ENCODE measurements around the gene HTR7. TPM values are rescaled to one million over a fixed set of nuclear protein-coding genes. Genes with fewer than 3 reads are reported as not detected.

HTR7 gene
- total RNA-seq, 1 donor from 2014 or later = 0.06 TPM

DNA sequence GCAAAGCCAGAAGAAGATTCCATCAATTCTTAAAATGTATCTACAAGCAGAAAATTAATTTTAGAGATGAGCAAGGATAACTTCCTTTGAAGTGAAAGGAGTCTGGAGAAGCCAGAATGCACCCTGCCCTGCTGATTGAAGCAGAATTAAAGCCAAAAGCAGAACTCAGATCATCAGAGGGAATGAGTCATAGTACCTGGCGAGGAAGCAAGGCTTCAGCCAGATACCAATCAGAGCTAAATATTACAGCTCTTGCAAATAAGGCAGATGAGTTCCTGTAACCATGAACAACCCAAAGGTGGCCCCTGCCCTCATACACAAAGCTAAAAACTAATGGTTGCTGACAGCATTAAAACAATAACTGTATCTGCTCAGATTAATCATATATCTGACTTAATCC, 10.4 kb downstream of the HTR7 start:
- no peak for DNase-seq (ENCODE audit: low read depth)
- TF ChIP-seq, protein P1, sequence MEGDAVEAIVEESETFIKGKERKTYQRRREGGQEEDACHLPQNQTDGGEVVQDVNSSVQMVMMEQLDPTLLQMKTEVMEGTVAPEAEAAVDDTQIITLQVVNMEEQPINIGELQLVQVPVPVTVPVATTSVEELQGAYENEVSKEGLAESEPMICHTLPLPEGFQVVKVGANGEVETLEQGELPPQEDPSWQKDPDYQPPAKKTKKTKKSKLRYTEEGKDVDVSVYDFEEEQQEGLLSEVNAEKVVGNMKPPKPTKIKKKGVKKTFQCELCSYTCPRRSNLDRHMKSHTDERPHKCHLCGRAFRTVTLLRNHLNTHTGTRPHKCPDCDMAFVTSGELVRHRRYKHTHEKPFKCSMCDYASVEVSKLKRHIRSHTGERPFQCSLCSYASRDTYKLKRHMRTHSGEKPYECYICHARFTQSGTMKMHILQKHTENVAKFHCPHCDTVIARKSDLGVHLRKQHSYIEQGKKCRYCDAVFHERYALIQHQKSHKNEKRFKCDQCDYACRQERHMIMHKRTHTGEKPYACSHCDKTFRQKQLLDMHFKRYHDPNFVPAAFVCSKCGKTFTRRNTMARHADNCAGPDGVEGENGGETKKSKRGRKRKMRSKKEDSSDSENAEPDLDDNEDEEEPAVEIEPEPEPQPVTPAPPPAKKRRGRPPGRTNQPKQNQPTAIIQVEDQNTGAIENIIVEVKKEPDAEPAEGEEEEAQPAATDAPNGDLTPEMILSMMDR (conservative IDR thresholded peaks at IDR 0.05; ENCODE audit: low read depth, low read length) = no peak
- no peak overlapping the region for H3K4me3 ChIP-seq (ENCODE audit: low read depth, low read length)

DNA sequence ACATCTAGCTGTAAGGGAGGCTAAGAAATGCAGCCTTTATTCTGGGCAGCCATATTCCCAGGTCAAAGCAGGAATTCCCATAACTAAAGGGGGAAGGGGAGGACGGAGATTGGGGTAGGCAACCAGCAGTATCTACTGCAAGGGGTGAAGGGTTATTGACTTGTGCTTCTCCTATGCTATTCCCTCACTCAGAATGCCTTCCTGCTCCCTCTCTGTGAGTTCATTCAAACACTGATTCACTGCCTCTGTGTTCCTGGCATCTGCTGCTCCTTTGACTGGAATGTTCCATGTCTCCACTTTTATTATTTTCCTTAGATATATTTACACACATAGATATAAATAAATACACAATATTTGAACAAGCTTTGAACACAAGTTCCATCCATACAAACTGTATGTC, 11.1 kb downstream of the HTR7 start:
- TF ChIP-seq, protein P1 (conservative IDR thresholded peaks at IDR 0.05; ENCODE audit: low read depth, low read length) = no peak
- no peak overlapping the region for H3K4me3 ChIP-seq (ENCODE audit: low read depth, low read length)
- no peak for DNase-seq (ENCODE audit: low read depth)

DNA sequence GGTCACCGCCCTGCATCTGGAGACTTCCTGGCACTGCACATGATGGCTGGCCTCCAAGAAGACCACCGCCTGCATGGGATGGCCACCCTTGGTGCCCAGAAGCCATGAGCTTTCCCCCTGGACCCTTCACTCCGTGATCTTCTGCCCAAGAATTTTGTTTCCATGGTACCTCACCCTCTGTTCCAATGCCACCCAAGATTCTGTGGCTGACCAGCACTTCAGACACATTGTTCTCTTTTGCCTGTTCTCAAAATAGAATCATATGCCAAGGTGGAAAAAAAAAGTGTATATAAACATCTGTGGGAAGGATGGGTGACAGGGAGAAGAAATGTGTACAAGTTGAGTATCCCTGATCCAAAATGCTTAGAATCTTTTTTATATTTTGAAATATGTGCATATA, 12.1 kb downstream of the HTR7 start:
- no peak for DNase-seq (ENCODE audit: low read depth)
- TF ChIP-seq, protein P1 (conservative IDR thresholded peaks at IDR 0.05; ENCODE audit: low read depth, low read length) = no peak
- H3K4me3 ChIP-seq (ENCODE audit: low read depth, low read length) = no peak overlapping the region

DNA sequence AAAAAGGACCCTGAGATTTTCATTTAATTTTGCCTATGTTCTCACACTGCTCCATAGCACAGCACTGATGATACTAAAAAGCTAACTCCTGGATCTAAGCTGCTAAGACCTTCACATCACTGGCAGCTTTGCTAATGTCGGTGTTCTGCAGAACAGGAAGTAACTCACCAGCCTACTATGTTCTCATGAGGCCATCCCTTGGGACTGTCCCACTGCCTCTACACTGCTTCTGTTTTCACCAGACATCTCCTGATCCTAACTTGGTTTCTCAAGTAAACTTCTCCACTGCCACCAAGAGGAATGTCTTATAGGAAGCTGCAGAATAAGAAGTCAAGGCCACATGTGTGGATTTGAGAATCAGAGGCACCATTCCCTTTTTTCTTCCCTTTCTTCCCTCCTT, 15.1 kb downstream of the HTR7 start:
- H3K4me3 ChIP-seq (ENCODE audit: low read depth, low read length) = no peak overlapping the region
- TF ChIP-seq, protein P1 (conservative IDR thresholded peaks at IDR 0.05; ENCODE audit: low read depth, low read length) = no peak
- no peak for DNase-seq (ENCODE audit: low read depth)

DNA sequence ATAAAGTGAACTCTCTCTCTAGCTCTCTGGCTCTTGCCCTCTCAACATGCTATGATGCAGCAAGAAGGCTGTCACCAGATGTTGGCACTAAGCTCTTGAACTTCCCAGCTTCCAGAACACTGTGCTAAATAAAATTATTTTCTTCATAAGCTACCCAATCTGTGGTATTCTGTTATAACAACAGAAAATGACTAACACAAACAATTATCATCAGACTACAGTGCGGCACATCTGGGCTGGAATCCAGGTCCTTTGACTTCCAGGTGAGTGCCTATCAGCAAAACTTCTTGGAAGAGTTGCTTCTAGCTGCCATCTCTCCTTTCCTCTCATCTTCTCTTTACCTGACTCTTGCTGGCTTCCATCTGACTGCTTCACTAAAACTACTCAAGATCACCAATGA, 20.4 kb downstream of the HTR7 start:
- no peak overlapping the region for H3K4me3 ChIP-seq (ENCODE audit: low read depth, low read length)
- TF ChIP-seq, protein P1 (conservative IDR thresholded peaks at IDR 0.05; ENCODE audit: low read depth, low read length) = no peak
- DNase-seq (ENCODE audit: low read depth) = no peak

DNA sequence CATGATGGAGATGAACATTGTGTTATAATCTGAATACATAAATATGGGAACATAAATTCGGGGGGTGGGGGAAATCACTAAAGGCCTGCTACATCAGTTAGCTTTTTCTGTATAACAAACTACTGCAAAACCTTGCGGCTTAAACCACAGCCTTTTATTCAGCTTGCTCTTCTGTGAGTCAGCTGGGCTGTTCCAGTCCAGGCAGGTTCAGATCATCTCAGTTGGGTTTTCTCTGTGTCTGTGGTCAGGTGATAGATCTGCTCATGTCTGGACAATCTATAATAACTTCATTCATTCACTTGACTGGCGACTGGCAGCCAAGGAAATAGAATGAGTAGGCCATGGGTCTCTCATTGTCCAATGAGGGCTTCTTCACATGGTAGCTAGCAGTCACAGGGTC, 23.5 kb downstream of the HTR7 start:
- no peak overlapping the region for H3K4me3 ChIP-seq (ENCODE audit: low read depth, low read length)
- DNase-seq (ENCODE audit: low read depth) = no peak
- TF ChIP-seq, protein P1 (conservative IDR thresholded peaks at IDR 0.05; ENCODE audit: low read depth, low read length) = no peak

DNA sequence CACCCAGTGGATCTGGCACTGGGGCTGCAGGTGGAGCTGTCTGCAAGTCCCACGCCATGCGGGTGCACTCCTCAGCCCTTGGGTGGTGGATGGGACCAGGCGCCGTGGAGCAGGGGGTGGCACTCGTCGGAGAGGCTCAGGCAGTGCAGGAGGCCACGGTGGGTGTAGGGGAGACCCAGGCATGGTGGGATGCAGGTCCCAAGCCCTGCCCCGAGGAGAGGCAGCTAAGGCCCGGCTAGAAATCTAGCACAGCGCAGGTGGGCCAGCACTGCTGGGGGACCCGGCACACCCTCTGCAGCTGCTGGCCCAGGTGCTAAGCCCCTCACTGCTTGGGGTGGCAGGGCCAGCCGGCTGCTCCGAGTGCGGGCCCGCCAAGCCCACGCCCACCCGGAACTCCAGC, 25.7 kb downstream of the HTR7 start:
- TF ChIP-seq, protein P1 (conservative IDR thresholded peaks at IDR 0.05; ENCODE audit: low read depth, low read length) = no peak

More for the DNA sequence above, 25.7 kb downstream of the HTR7 start:
- no peak overlapping the region for H3K4me3 ChIP-seq (ENCODE audit: low read depth, low read length)
- DNase-seq (ENCODE audit: low read depth) = no peak

All from epithelial cell of proximal tubule (primary cell).